Measurements from ENCODE around the gene SPOP.

GRCh38 chr17:49580055-49580721, 97.7 kb downstream of the SPOP start:
- TF ChIP-seq CTCF (IDR thresholded peaks at IDR 0.05): no peak
- TF ChIP-seq POLR2A (IDR thresholded peaks at IDR 0.05): no peak
